Neuronal stem cell (in vitro differentiated cells): ENCODE data around the gene FBXO47. TPM values are rescaled to one million over a fixed set of nuclear protein-coding genes. Genes with fewer than 3 reads are reported as not detected.
A peak's percentile ranks its signal among the peaks of the same experiment; 100 is the strongest.

Source experiments
- DNase-seq: peaks from one replicate; pipeline ENCODE4 v3.0.0-alpha.2; 2013; ENCODE audit warnings: low spot score
- H2AFZ ChIP-seq: one replicate; pipeline ENCODE4 v1.6.1; 2013; ENCODE audit warnings: mild to moderate bottlenecking, low read length, inconsistent platforms
- H2AK5ac ChIP-seq: 2 replicates; pipeline ENCODE4 v1.6.1; 2013; ENCODE audit warnings: low read depth, mild to moderate bottlenecking, inconsistent platforms, low read length, moderate library complexity, mixed read lengths
- H2BK120ac ChIP-seq: 2 replicates; pipeline ENCODE4 v1.6.1; 2013; ENCODE audit warnings: low read depth, mild to moderate bottlenecking, inconsistent platforms, low read length, moderate library complexity, mixed read lengths
- H2BK12ac ChIP-seq: one replicate; pipeline ENCODE4 v1.6.1; 2013; ENCODE audit warnings: low read length, inconsistent platforms
- H2BK15ac ChIP-seq: 2 replicates; pipeline ENCODE4 v1.6.1; 2013; ENCODE audit warnings: mild to moderate bottlenecking, low read length, inconsistent platforms, mixed read lengths
- H2BK5ac ChIP-seq: one replicate; pipeline ENCODE4 v1.6.1; 2013; ENCODE audit warnings: inconsistent platforms, mild to moderate bottlenecking, low read length, moderate library complexity
- H3K14ac ChIP-seq: one replicate; pipeline ENCODE4 v1.6.1; 2013; ENCODE audit warnings: low read length, inconsistent platforms
- H3K18ac ChIP-seq: 2 replicates; pipeline ENCODE4 v1.6.1; 2013; ENCODE audit warnings: low read length, inconsistent platforms
- H3K23ac ChIP-seq: 2 replicates; pipeline ENCODE4 v1.6.1; 2013; ENCODE audit warnings: low read depth, mild to moderate bottlenecking, mixed read lengths, low read length, inconsistent platforms; ENCODE audit not compliant: poor library complexity
- H3K27ac ChIP-seq: replicated peaks from 3 replicates; pipeline ENCODE4 v1.5.1; 2013; ENCODE audit warnings: low read length, inconsistent platforms
- H3K27me3 ChIP-seq, 3 experiments: 2 replicates each; pipeline ENCODE4 v1.6.1; 2013; ENCODE audit warnings: low read length in 3 of 3, mild to moderate bottlenecking in 2 of 3, inconsistent platforms in 1 of 3, low read depth in 1 of 3, mixed read lengths in 1 of 3, moderate library complexity in 1 of 3; ENCODE audit not compliant: control insufficient read depth in 3 of 3, insufficient read depth in 3 of 3
- H3K36me3 ChIP-seq, 2 donors: replicated peaks in 1 of 2; 2 replicates each; pipeline ENCODE4 v1.6.1; 2013; ENCODE audit warnings: low read length in 2 of 2; ENCODE audit not compliant: control insufficient read depth in 2 of 2, insufficient read depth in 2 of 2
- H3K4ac ChIP-seq: 2 replicates; pipeline ENCODE4 v1.6.1; 2013; ENCODE audit warnings: inconsistent platforms, mild to moderate bottlenecking, low read length, moderate library complexity
- H3K4me1 ChIP-seq, 2 donors: 1 replicate in 1 of 2; 2 replicates in 1 of 2; pipeline ENCODE4 v1.6.1; 2013; ENCODE audit warnings: low read length in 2 of 2, low read depth in 1 of 2; ENCODE audit not compliant: control insufficient read depth in 2 of 2, insufficient read depth in 1 of 2
- H3K4me2 ChIP-seq: one replicate; pipeline ENCODE4 v1.6.1; 2013; ENCODE audit warnings: mild to moderate bottlenecking, low read length, inconsistent platforms; ENCODE audit not compliant: insufficient read depth, poor library complexity, severe bottlenecking
- H3K4me3 ChIP-seq, 2 donors: 2 replicates each; pipeline ENCODE4 v1.5.1; 2013; ENCODE audit warnings: low read length in 2 of 2, mild to moderate bottlenecking in 2 of 2, inconsistent platforms in 1 of 2, moderate library complexity in 1 of 2
- H3K79me1 ChIP-seq: one replicate; pipeline ENCODE4 v1.6.1; 2013; ENCODE audit warnings: low read depth, mild to moderate bottlenecking, inconsistent platforms, low read length, moderate library complexity
- H3K9ac ChIP-seq: one replicate; pipeline ENCODE4 v1.6.1; 2013; ENCODE audit warnings: mild to moderate bottlenecking, low read depth, low read length, inconsistent platforms; ENCODE audit not compliant: poor library complexity
- H3K9me3 ChIP-seq, 2 donors: replicated peaks in 1 of 2; 2 replicates each; pipeline versions ENCODE3 to v1.6.1; 2013; ENCODE audit warnings: low read length in 2 of 2, mild to moderate bottlenecking in 2 of 2, inconsistent platforms in 1 of 2, low read depth in 1 of 2, mixed read lengths in 1 of 2, moderate library complexity in 1 of 2; ENCODE audit not compliant: control insufficient read depth in 2 of 2, insufficient read depth in 1 of 2
- H4K8ac ChIP-seq: one replicate; pipeline ENCODE4 v1.6.1; 2013; ENCODE audit warnings: low read depth, mild to moderate bottlenecking, inconsistent platforms, low read length, moderate library complexity
- H4K91ac ChIP-seq: one replicate; pipeline ENCODE4 v1.6.1; 2013; ENCODE audit warnings: low read length, low read depth, mild to moderate bottlenecking, inconsistent platforms; ENCODE audit not compliant: poor library complexity
- WGBS, 2 donors: extraction: QIAGEN DNeasy Blood & Tissue Kit; methylation state at CpG; one replicate each; pipeline ENCODE4 v1.1.7; 2013; ENCODE audit warnings: missing lambda C conversion rate in 2 of 2, mixed read lengths in 1 of 2; ENCODE audit not compliant: insufficient read length in 2 of 2, insufficient replicate concordance in 1 of 2; ENCODE audit errors: extremely low coverage in 2 of 2; 5-methylcytosine and 5-hydroxymethylcytosine counted together
- small RNA-seq: library from polyadenylated mRNA; stranded (forward); fragments of <200 nt; extraction: miRNeasy Mini kit (QIAGEN cat#:217004); gene quantifications from one replicate; pipeline ENCODE3, GENCODE V24; 2013; ENCODE audit not compliant: insufficient read depth

The FBXO47 gene

GRCh38 chr17:38888842-38889241 lies 78.4 kb downstream of the FBXO47 start:
- Histone ChIP-seq H2BK120ac (no peak overlapping the region), H3K27ac (no peak overlapping the region), H3K23ac (no peak overlapping the region), H3K4ac (no peak overlapping the region), H4K91ac (no peak overlapping the region), H3K36me3 (peaks cover 12 to 64% of the 10 kb centered on the region in 2 donors), H3K4me2 (no peak overlapping the region), H3K9me3 (no peaks in the 10 kb centered on the region), H2AK5ac (no peak overlapping the region), H2BK15ac (no peak overlapping the region), H3K4me1 (peaks cover 26 to 29% of the 10 kb centered on the region in 2 donors), H2BK12ac (no peak overlapping the region), H3K9ac (no peak overlapping the region), H2AFZ (no peak overlapping the region), H3K4me3 (no peak overlapping the region), H4K8ac (no peak overlapping the region), H3K14ac (no peak overlapping the region), H3K27me3 (no peaks in the 10 kb centered on the region), H2BK5ac (no peak overlapping the region), H3K79me1 (peaks cover 8% of the 10 kb centered on the region), H3K18ac (no peak overlapping the region)
- whole genome bisulfite sequencing, 2 donors, result no CpG with 5 or more reads among the region's 9 CpGs
- no peak for DNase-seq

DNA sequence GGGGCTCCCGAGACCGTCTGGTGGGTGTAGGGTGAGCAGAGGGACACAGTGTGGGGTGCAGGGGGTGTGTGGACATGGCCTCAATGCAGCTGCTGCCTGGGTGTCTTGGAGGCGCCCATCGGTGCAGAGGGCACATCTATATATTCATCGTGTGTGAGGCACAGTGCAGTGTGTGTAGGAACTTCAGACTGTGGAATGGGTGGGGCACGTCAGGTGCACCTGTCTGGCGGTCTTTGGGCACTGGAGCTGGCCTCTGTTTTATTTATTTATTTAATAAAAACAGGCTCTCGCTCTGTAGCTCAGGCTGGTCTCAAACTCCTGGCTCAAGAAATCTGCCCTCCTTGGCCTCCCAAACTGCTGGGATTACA lies 80.6 kb downstream of the FBXO47 start:
- no CpG with 5 or more reads among the region's 8 CpGs for WGBS, 2 donors
- Histone ChIP-seq H4K8ac (no peak overlapping the region), H2AFZ (no peak overlapping the region), H4K91ac (no peak overlapping the region), H2BK120ac (no peak overlapping the region), H2BK5ac (no peak overlapping the region), H2AK5ac (peak overlapping the region; percentile 77), H3K4me1 (peaks cover 39 to 44% of the 10 kb centered on the region in 2 donors), H3K79me1 (peaks cover 8% of the 10 kb centered on the region), H3K36me3 (peaks cover 7 to 58% of the 10 kb centered on the region in 2 donors), H3K14ac (peak overlapping the region; percentile 60), H3K9me3 (no peaks in the 10 kb centered on the region), H2BK15ac (no peak overlapping the region), H3K4me2 (no peak overlapping the region), H2BK12ac (no peak overlapping the region), H3K4ac (no peak overlapping the region), H3K18ac (peak overlapping the region; percentile 85), H3K23ac (peak overlapping the region; percentile 76), H3K27ac (peak overlapping the region; percentile 69), H3K27me3 (no peaks in the 10 kb centered on the region), H3K9ac (peak overlapping the region; percentile 63), H3K4me3 (peak overlapping the region in 1 of 2 donors; percentile 24)
- DNase-seq, result no peak

Small RNAs within 50 kb of the gene (small RNA-seq; reads per million reads assigned to genes)
- gene MIR6779, result not detected
